ENCODE measurements around the gene ARMC6.

DNA sequence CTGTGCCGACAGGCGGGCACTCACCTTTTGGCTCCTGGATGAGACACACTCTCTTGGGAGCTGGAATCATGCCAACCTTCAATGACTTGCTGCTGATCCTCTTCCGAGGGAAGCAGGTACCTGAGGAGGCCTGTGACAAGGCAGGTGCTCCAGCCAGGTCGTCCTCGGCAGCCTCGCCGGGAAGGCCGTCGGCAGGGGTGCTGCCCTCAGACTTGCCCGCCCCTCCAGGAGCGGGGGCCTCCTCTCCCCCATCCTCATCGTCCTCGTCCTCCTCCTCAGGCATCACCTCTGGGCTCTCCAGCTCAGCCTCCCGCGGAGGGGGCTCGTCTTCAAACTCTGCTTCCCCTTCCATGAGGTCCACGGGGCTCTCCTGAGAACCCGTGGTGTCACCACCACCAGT, 29.3 kb upstream of the ARMC6 start:
- TF ChIP-seq POLR2A (IDR thresholded peaks at IDR 0.05) (no peak), CTCF (IDR thresholded peaks at IDR 0.05) (no peak)

Measured in uterus (tissue), 2 donors.